ENCODE results near the gene SYT12.
A peak's percentile ranks its signal among the peaks of the same experiment; 100 is the strongest.
"Not testable (repeated sequence)": the region's sequence is repeated elsewhere in the genome, so short reads cannot be mapped to it uniquely, and the experiment has no call there.

Gene SYT12, protein sequence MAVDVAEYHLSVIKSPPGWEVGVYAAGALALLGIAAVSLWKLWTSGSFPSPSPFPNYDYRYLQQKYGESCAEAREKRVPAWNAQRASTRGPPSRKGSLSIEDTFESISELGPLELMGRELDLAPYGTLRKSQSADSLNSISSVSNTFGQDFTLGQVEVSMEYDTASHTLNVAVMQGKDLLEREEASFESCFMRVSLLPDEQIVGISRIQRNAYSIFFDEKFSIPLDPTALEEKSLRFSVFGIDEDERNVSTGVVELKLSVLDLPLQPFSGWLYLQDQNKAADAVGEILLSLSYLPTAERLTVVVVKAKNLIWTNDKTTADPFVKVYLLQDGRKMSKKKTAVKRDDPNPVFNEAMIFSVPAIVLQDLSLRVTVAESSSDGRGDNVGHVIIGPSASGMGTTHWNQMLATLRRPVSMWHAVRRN

DNA sequence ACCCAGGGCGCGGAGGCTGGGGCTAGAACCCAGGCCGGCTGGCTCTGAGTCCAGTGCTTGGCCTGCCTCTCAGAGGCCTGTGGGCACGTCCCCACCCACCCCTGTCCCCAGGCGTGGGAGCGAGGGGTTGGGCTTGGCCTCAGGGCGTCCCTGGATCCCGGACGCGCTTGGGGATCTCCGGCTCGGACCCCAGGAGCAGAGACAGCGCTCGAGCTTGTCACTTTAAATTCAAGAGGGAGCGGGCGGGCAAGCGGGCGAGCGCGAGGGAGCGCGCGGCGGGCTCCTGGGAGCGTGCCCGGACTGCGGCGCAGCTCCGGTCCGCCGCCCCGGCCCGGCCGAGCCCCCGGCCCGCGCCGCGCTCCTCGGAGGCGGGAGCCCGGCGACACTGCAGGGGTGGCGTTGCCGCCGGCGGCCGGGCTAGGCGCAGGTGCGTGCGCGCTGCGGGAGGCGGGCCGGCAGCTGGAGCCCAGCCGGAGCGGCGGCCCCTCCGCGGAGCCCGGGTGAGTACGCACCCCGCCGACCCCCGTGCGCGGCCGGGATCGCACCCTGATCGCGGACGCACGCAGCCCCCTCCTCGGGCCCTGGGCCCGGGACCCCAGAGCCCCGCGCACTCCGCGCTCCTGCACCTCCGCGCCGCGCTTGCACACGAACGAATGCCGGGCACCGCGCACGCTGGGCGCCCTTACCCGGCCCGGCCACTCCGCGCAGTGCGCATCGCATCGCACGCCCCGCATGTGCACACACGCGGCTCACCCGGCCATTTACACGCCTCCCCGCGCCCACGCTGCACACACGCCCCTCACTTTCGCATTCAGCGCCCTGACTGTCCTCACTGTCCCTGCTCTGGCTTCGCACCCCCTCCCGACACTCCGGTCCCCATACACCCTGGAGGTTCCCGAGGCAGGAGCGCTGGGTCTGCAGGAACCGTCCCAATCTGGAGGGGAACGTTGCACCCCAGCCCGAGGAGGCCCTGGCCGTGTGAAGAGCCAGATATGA, at the start of gene SYT12:
Gene SYT12, plus strand, starts transcription at position 174 of the 996 bp plus-strand sequence. CDS start 7,011 bp downstream, outside the sequence.
- DNase-seq, result no peak

GRCh38 chr11:66973956-66974580, 48.9 kb upstream of the SYT12 start:
- no peak for DNase-seq

- no peak for DNase-seq
These were observed 48.1 kb upstream of the SYT12 start, which contains the start of gene C11orf86 for GRCh38 chr11:66974724-66975404. C11orf86 (plus strand) TSS chr11:66975304; CDS start chr11:66975363, 59 bp downstream.

- DNase-seq, result no peak
These were observed 47.4 kb upstream of the SYT12 start for GRCh38 chr11:66975405-66976027.

DNA sequence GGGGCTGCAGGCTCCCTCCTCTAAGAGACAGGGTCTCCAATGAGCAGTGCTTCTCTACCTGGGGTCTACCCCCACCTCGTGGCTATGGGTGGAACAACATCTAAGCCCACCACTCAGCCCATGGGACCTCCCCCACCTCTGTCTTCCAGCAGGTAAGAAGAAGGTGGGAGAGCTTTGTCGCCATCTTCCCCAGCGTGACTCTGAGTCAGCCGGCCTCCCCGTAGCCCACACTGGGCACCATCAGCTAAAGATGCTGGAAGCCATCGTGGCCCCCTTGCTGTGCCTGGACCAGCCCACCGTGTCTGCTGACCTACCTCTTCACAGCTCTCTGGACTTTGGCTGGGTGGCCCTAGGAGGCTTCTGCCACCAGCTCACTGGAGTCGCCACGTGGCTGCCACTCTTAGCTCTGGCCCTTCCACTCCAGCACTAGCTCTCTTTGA, 46.9 kb upstream of the SYT12 start:
- no peak for DNase-seq

DNA sequence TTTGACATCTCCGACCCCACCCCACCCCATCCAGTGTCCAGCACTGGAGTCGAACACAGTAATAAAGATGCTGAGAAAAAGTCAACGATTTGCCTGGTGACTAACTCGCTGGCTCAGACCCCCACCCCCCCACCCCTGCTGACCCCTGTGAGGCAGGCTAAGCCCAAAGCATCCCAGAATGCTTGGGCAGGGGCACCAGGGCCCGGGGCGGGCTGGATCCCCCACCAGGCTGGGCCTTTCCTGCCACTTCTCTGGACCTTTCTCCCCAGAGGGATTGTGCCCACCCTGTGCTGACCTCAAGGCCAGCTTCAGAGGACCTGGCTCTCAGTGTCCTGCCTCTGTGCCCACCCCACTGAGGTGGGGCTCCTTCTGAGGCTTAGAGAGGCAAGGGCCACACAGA, 46.0 kb upstream of the SYT12 start:
- no peak for DNase-seq

- DNase-seq, result no peak
These were observed 44.7 kb upstream of the SYT12 start for GRCh38 chr11:66978229-66978628.

DNA sequence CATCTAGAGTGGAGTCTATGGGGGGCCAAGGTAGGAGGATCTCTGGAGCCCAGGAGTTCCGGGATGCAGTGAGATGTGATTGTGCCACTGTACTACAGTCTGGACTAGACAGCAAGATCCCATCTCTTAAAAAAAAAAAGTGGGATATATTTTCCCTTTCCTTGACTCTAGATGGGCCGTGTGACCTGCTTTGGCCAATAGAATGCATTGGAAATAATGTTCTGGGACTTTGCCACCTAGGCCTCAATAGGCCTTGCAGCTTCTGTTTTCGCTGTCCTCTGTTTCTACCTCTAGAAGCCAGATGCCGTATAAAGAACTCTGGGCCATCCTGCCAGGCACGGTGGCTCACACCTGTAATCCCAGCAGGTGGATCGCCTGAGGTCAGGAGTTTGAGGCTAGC, 44.2 kb upstream of the SYT12 start:
- DNase-seq, result no peak

GRCh38 chr11:66979336-66979980, 43.5 kb upstream of the SYT12 start:
- DNase-seq, result no peak

DNA sequence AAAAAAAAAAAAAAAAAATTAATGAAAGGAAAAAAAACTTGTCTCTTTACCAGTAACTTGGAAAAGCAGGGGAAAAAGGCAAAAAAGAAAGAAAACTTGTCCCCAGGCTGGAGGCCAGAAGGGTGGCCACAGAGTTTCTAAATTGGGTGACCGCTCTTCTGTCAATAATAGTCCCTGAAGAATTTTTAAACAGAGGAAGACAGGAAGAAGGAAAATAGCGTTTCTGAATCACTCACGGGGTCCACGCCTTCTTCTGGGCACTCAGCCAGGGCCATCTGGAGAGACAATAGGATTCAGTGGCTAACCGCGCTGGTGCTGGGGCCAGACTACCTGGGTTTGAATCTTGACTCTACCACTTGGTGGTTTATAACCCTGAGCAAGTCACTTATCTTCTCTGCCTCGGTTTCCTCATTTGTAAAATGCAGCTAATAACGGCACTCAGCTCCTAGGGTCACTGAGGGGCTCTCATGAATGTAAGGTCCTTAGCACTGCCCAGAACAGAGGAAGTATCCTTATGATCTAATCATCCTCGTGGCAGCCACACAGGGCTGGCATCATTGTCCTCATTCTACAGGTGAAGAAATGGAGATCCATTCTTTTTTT, 40.9 kb upstream of the SYT12 start:
- peak; percentile 72 for DNase-seq

- no peak for DNase-seq
These were observed 39.5 kb upstream of the SYT12 start for GRCh38 chr11:66983275-66983924.

GRCh38 chr11:66985508-66986177, 37.3 kb upstream of the SYT12 start:
- peak; percentile 41 for DNase-seq

DNA sequence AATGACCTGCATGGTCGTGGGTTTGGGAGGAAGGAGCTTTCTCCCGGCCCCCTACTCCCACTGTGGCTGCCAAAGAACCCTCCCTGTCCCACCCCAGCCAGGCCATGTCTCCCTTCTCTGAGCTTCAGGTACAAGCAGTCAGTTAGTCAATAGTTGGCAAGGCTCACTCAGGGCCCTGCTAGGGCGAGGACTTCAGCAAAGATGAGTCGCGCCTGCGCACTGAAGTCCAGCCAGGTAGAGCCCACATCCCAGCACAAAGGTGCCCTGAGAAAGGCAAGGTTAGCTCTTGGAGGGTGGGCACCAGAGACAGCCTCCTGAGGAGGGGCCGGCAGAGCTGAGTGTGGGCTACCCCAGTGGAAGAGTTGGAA, 36.8 kb upstream of the SYT12 start:
- DNase-seq, result no peak

DNA sequence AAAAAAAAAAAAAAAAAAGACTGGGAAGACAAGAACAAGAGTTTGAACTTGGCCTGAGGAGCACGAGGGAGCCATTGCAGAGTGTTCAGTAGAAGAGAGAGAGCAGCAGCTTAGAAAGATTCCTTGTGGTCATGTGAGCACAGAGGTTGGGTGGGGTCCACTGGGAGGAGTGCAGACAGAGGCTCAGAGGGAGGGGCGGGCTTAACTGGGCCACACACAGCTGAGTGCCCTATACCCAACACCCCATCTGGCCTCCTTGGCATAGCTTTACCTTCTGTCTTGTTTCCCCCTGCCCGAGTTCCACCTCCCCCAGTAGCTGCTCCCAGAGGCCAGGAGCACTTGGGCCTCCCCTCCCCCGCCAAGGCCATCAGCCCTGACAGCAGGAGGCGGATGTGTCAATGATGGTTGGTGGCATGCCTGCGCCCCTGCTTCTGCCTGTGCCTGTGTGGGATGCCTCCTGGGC, 35.7 kb upstream of the SYT12 start:
- DNase-seq, result no peak

DNA sequence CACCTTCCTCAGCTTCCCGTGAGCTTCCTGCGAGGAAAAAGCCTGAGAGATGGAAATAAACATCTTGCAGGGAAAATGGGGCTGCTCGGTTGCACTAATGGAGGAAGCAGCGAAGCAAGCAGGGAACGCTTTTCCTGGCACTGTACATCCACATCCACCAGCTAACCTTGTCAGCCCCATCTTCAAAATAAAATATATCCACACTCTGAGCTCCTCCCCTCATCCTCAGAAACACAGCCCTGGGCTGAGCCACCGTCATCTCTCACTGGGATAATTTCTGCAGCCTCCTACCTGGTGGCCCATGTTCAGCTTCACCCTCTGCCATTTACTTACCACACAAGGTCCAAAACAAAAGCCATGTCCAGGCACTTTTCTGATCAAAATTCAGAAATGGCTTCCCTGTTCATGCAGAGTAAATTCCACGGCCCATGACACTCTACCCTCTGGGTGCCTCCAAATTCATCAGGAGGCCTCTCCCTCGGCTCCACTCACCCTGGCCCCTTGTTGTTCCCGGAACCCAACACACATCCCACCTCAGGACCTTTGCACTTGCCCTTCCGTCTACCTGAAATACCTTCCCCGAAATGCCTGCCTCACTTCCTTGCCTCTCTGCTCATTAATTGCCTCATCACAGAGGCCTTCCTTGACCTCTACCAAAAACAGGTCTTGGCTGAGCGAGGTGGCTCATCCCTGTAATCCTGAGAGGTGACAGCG, 34.9 kb upstream of the SYT12 start:
- no peak for DNase-seq

DNA sequence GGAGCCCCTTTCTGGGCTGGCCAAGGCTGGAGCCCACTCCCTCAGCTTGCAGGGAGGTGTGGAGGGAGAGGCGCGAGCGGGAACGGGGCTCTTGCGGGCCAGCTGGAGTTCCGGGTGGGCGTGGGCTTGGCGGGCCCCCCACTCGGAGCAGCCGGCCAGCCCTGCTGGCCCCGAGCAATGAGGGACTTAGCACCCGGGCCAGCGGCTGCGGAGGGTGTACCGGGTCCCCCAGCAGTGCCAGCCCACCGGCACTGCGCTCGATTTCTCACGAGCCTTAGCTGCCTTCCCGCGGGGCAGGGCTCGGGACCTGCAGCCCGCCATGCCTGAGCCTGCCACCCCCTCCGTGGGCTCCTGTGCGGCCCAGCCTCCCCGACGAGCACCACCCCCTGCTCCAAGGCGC, 34.2 kb upstream of the SYT12 start:
- DNase-seq, result not testable (repeated sequence)

- not testable (repeated sequence) for DNase-seq
These were observed 33.6 kb upstream of the SYT12 start for GRCh38 chr11:66989360-66989759.

GRCh38 chr11:66992041-66992440, 30.9 kb upstream of the SYT12 start:
- DNase-seq, result no peak

All from NCI-H774 (cell line).